G401.6 (cell line): ENCODE measurements around the gene PPDPF.
"Not testable (repeated sequence)": the region's sequence is repeated elsewhere in the genome, so short reads cannot be mapped to it uniquely, and the experiment has no call there.

Experiments used
- FAIRE-seq: peaks from 2 replicates; lab custom pipeline; 2012; peaks lifted over from hg19 to GRCh38; lab: Jason Lieb, UNC

PPDPF gene

DNA sequence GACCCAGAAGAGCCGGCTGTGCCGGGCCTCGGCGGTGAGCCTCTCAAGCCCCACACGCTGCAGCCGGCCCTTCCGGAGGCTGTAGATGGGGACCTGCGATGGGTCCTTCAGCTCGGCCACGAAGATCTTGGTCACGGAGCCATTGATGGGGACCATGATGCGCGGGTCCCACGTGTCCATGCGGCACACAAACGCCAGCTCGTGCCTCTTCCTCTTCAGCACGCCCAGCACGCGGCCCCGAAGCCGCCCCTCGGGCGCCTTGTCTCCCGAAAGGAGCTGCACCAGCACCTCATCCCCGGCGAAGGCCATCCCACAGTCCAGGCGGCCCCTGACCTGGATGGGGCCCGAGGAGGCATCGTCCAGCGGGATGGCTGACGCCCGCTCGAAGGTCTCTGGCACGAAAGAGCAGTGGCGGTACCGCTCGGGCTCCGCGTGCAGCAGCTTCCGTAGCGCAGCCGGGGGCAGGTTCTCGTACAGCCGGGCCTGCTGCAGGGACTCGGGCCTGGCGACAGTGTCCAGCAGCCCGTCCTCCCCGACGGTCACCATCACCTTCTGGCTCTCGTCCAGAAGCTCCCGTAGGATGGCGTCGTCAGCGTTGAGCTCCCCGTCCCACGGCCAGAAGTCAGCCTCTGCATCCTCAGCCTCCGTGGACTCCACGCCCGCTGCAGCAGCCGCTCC is 44.6 kb downstream of the PPDPF start:
- no peak for FAIRE-seq

DNA sequence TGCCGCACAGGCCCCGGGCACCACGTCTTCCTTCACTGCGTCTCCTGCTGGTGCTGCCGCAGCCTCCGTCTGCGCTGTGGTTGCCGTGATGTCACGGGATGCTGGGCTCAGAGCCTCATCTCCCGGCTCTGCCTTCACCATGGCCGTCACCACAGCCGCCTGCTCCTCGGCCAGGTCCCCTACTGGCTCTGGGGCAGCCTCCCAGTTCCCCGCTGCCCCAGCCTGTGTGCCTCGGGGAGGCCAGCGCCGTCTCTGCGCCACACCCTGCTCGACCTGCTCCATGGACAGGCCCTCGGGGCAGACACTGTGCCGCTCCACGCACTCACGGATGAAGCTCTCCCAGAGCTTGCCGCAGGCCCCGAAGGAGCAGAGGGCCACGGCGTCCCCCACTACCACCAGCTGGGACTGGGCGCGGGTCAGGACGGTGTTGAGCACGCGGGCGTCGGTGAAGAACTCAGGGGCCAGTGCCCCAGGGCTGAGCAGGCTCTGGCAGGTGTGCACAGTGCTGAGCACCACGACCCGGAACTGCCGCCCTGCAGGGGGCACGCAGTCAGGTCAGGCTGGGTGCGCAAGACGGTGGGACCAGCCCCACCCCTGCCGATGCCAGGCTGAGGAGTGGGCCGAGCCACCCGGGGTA is 45.3 kb downstream of the PPDPF start:
- no peak for FAIRE-seq

DNA sequence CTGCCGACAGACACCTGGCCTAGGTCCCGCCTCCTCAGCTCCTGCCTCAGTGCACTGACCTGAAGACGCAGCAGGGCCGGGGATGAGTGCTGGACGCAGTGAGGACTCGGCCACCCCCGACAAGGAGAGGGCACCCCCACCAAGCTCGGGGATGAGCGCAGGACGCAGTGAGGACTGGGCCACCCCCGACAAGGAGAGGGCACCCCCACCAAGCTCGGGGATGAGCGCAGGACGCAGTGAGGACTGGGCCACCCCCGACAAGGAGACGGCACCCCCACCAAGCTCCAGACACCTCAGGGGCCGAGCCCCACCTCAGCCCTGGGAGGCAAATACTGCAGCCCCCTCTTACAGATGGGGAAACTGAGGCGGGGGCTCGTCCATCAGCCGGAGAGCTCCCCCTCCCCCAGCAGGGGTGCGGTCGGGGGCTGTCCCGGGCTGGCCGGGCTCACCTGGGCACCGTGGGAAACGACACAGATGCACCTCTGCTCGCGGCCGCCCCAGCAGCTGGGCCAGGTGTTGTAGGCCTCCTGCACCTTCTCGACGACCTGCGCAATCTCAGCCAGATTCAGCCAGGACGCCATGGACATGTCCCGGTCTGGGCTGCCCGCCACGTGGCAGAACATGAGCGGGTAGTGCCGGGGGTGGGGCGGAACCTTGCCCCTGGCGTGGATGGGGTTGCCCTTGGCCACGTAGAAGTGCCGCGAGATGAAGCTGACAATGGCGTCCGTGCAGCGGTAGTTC is 46.0 kb downstream of the PPDPF start:
- FAIRE-seq, result no peak

DNA sequence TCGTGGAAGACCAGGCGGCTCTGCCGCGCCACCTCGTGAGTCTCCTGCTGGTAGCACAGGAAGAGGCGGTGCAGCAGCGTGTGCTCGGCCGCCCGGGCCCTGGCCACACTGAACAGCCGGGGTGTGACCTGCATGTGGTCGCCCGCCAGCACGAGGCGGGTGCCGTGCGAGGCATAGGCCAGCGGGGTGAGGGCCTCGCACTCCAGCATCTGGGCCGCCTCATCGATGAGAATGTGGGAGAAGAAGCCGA is 46.5 kb downstream of the PPDPF start:
- no peak for FAIRE-seq

DNA sequence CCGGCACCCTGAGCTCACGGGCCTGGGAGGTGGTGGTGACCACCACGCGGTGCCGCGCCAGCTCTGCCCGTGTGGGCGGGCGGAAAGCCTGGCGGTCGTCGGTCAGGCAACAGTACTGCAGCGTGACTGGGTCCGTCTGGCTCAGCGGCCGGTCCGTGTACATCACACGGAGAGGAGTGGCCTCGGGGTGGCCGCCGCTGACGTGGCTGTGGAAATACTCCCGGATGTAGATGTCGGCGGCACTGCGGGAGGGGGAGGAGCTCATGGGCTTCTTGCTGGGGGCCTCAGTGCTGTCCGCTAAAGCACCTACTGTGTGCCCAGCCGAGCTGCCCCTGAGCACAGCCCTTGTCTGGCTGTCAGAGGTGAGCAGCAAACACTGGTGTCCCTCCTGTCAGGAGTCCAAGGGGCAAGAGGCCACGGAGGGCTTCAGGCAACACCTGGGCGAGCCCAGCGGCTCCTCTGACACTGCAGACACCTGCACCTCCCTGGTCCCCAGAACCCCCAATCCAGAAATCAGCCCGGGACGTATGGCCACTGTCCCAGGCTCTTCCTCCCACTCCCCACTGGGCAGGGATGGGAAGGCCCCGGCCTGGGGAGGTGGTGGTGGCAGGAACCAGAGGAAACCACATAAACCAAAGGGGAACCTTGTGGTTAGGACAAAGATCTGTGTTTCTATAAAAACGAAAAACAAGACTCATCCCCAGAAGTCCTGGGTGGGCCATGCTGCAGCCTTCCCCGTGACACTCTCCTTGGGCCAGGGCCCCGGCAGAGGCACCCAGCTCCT is 47.0 kb downstream of the PPDPF start:
- FAIRE-seq, result no peak

DNA sequence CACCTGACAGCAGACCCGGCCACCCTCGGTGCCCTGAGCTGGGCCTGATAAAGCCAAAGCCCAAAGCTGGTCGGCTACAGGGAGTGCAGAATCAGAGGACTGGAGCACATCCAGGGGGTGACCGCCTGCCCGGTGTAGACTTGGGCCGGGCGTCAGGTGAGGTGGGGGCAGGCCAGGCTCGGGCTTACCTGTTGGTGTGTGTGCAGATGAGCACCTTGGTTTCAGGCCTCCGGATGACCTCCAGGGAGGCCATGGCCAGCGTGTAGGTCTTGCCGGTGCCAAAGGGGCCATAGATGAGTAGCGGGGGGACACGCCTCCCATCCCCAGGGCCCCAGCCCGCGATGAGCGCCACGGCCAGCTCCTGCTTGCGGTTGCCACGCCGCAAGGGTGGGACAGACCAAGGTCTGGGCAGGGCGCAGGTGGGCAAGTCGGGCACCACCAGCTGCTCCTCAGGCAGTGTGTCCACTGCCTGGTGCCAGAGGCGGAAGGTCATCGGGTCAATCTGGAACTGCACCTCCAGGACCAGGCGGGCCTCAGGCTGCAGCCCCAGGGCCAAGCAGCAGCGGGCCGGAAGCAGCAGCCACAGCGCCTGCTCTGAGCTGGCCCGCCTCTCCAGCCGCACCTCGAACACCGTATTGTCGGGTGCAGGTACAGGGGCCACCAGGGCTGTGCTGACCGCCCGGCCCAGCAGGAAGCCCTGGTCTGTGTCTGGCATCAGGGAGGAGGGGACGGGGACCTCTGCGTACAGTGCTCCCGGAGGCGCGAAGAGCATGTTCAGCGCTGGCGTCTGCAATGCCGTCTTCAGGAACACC is 47.8 kb downstream of the PPDPF start:
- no peak for FAIRE-seq

DNA sequence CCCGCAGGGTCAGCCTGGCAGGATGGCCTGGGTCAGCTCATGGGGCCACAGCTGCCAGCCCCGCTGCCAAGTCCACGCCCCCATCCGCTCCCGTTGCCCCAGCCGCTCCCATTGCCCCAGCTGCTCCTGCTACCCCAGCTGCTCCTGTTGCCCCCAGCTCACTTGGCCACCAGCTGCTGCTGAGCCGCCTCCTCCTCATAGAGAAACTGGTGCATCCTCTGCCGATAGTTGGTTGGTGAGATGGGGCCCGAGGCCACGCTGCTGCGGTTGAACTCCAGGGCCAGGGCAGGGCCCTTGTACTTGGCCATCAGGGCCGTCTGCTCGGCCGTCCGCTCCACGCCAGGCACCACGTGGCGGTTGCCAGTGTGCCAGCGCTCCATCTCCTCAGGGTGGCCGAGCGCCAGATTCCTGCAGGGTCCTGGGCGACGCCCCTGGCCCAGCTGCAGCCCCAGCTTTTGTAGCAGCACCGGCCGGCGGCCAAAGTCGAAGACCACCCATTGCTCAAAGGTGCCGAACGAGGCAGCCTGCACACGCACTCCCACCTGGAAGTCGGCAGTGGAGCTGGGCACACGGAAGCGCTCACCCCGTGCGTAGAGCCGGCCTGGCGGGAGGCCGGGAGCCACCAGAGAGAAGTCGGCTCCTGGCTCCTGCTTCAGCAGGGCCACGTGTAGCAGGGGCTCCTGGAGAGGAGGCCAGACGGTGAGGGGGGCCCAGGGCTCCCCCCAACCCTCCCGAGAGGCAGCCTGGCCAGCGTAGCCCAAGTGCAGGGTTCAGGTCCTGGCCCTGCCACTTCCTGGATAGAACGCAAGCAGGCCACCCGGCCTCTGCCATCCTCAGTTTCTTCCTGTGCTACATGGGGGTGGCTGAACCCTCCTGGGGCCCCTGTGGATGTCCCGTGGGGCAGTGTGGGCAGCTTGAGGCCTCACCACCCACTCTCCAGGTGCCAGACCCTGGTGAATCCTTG is 48.7 kb downstream of the PPDPF start:
- no peak for FAIRE-seq

DNA sequence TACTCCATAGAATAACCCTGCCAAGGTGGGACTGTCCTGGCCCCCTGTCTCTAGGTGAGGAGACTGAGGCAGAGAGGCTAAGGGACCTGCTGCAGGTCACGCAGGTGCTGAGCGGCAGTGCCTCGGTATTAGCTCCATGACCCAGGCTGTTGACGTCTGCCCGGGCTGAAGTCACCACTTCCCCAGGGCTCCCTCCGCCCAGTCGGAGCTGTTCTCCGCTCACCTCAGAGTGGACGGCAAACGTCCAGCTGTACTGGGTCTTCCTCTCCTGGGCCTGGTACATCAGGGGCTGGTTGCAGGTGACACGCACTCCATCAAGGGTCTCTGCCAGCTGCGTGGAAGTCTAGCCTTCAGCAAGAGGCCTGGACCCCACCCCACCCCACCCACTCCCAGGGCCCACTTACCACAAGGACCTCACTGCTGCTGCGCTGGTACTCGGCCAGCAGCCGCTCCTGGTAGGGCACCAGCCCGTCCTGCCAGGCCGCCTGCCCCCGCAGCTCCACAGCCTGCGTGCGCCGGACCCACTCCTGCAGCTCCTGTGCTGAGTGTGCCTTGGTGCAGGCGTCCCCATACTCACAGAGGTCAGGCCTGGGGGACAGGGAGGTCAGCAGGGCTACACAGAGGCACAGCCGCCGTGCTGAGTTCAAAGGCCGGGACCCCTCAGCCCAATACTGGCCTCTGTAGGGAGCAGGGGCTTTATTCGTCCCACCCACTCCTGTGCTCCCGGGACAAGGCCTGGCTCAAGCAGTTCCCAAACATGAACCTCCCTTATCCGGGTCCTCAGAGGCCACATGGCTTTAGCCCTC is 49.9 kb downstream of the PPDPF start:
- no peak for FAIRE-seq

DNA sequence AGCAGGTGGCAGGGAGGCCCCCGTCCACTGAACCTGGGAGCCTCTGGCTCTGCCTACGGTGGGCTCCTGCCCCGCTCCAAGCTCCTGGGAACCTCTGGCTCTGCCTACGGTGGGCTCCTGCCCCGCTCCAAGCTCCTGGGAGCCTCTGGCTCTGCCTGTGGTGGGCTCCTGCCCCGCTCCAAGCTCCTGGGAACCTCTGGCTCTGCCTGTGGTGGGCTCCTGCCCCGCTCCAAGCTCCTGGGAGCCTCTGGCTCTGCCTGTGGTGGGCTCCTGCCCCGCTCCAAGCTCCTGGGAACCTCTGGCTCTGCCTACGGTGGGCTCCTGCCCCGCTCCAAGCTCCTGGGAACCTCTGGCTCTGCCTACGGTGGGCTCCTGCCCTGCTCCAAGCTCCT is 50.5 kb downstream of the PPDPF start:
- FAIRE-seq, result not testable (repeated sequence)
